ENCODE data around the gene SLC11A2. TPM values are rescaled to one million over a fixed set of nuclear protein-coding genes. Genes with fewer than 3 reads are reported as not detected.
A peak's percentile ranks its signal among the peaks of the same experiment; 100 is the strongest.
"Not testable (repeated sequence)": the region's sequence is repeated elsewhere in the genome, so short reads cannot be mapped to it uniquely, and the experiment has no call there.

The SLC11A2 gene
- polyA plus RNA-seq, 4 donors, result 43.7 to 58.6 (median 53.0) TPM

GRCh38 chr12:51028126-51028812 is 2.1 kb upstream of the SLC11A2 start:
- DNase-seq (ENCODE audit: low read depth in 4 of 4, low spot score in 3 of 4), result no peak

GRCh38 chr12:51027342-51027835 is 1.2 kb upstream of the SLC11A2 start:
- no peak for DNase-seq (ENCODE audit: low read depth in 4 of 4, low spot score in 3 of 4)

- peak in 1 of 4 donors; percentile 41 for DNase-seq (ENCODE audit: low read depth in 4 of 4, low spot score in 3 of 4)
Observed at GRCh38 chr12:51025338-51025835, 797 bp downstream of the SLC11A2 start.

GRCh38 chr12:51023625-51024382 is 2.4 kb downstream of the SLC11A2 start:
- DNase-seq (ENCODE audit: low read depth in 4 of 4, low spot score in 3 of 4), result no peak

GRCh38 chr12:51021694-51022093 is 4.5 kb downstream of the SLC11A2 start:
- DNase-seq (ENCODE audit: low read depth in 4 of 4, low spot score in 3 of 4), result no peak

- DNase-seq (ENCODE audit: low read depth in 4 of 4, low spot score in 3 of 4), result no peak
Observed at GRCh38 chr12:51020448-51021182, 5.6 kb downstream of the SLC11A2 start.

GRCh38 chr12:51019927-51020326 is 6.3 kb downstream of the SLC11A2 start:
- DNase-seq (ENCODE audit: low read depth in 4 of 4, low spot score in 3 of 4), result no peak

GRCh38 chr12:51018956-51019355 is 7.2 kb downstream of the SLC11A2 start:
- DNase-seq (ENCODE audit: low read depth in 4 of 4, low spot score in 3 of 4), result no peak

- DNase-seq (ENCODE audit: low read depth in 4 of 4, low spot score in 3 of 4), result no peak
Observed at GRCh38 chr12:51017452-51017851, 8.7 kb downstream of the SLC11A2 start.

GRCh38 chr12:51014467-51014866 is 11.7 kb downstream of the SLC11A2 start:
- DNase-seq (ENCODE audit: low read depth in 4 of 4, low spot score in 3 of 4), result not testable (repeated sequence)

GRCh38 chr12:51013441-51013840 is 12.7 kb downstream of the SLC11A2 start:
- no peak for DNase-seq (ENCODE audit: low read depth in 4 of 4, low spot score in 3 of 4)

GRCh38 chr12:51012570-51013236 is 13.5 kb downstream of the SLC11A2 start:
- DNase-seq (ENCODE audit: low read depth in 4 of 4, low spot score in 3 of 4), result no peak

GRCh38 chr12:51011955-51012354 is 14.2 kb downstream of the SLC11A2 start:
- DNase-seq (ENCODE audit: low read depth in 4 of 4, low spot score in 3 of 4), result no peak

- DNase-seq (ENCODE audit: low read depth in 4 of 4, low spot score in 3 of 4), result no peak
Observed at GRCh38 chr12:51009056-51009440, 17.1 kb downstream of the SLC11A2 start.

GRCh38 chr12:51008329-51009055 is 17.7 kb downstream of the SLC11A2 start:
- no peak for DNase-seq (ENCODE audit: low read depth in 4 of 4, low spot score in 3 of 4)

- no peak for DNase-seq (ENCODE audit: low read depth in 4 of 4, low spot score in 3 of 4)
Observed at GRCh38 chr12:51005671-51006070, 20.5 kb downstream of the SLC11A2 start.

- no peak for DNase-seq (ENCODE audit: low read depth in 4 of 4, low spot score in 3 of 4)
Observed at GRCh38 chr12:51005030-51005429, 21.2 kb downstream of the SLC11A2 start.

GRCh38 chr12:51004504-51004903 is 21.7 kb downstream of the SLC11A2 start:
- no peak for DNase-seq (ENCODE audit: low read depth in 4 of 4, low spot score in 3 of 4)

- DNase-seq (ENCODE audit: low read depth in 4 of 4, low spot score in 3 of 4), result no peak
Observed at GRCh38 chr12:51001799-51002198, 24.4 kb downstream of the SLC11A2 start.

GRCh38 chr12:51000245-51000644 is 25.9 kb downstream of the SLC11A2 start:
- DNase-seq (ENCODE audit: low read depth in 4 of 4, low spot score in 3 of 4), result no peak
